Calu3 (cell line): ENCODE measurements around the gene INPP5K. TPM values are rescaled to one million over a fixed set of nuclear protein-coding genes. Genes with fewer than 3 reads are reported as not detected.

Experiments used
- BruUV-seq: library from RNA; stranded (reverse); fragments of 400-500 nt; replicated peaks from 2 replicates; lab custom pipeline; 2021; lab: Mats Ljungman, UMichigan
- CTCF ChIA-PET: fragments of 300-600 bp; sonication (Branson Sonifier 250); formaldehyde crosslinking; loops from one replicate; lab custom pipeline; 2022; ENCODE audit warnings: antibody characterized with exemption; lab: Charles Lee
- DNase-seq: peaks from one replicate; pipeline ENCODE4 v3.0.0; 2022
- H3K27ac Mint-ChIP-seq: one replicate; pipeline ENCODE4 v1.8.0; 2022; ENCODE audit warnings: mixed read lengths; ENCODE audit not compliant: unreplicated experiment
- H3K27me3 Mint-ChIP-seq: one replicate; pipeline ENCODE4 v1.8.0; 2022; ENCODE audit warnings: mixed read lengths; ENCODE audit not compliant: unreplicated experiment
- H3K36me3 Mint-ChIP-seq: one replicate; pipeline ENCODE4 v1.8.0; 2022; ENCODE audit warnings: mild to moderate bottlenecking, moderate library complexity, mixed read lengths; ENCODE audit not compliant: insufficient read depth, unreplicated experiment
- H3K4me1 Mint-ChIP-seq: one replicate; pipeline ENCODE4 v1.8.0; 2022; ENCODE audit warnings: mild to moderate bottlenecking, low read depth, mixed read lengths; ENCODE audit not compliant: unreplicated experiment
- H3K4me3 Mint-ChIP-seq: one replicate; pipeline ENCODE4 v1.8.0; 2022; ENCODE audit warnings: mild to moderate bottlenecking, low read depth, moderate library complexity, mixed read lengths; ENCODE audit not compliant: unreplicated experiment
- H3K9me3 Mint-ChIP-seq: one replicate; pipeline ENCODE4 v1.8.0; 2022; ENCODE audit warnings: low read depth, mixed read lengths; ENCODE audit not compliant: unreplicated experiment
- CTCF ChIP-seq: fragments of 200-600 bp; IDR thresholded peaks from one replicate; pipeline ENCODE4 v1.8.0; 2022; ENCODE audit warnings: antibody characterized with exemption; ENCODE audit not compliant: unreplicated experiment
- intact Hi-C: fragments of 100-400 bp; cut with micrococcal nuclease; formaldehyde crosslinking; loops from one replicate; pipeline ENCODE4 v1.10.0; 2022; ENCODE audit not compliant: unreplicated experiment
- total RNA-seq: library from RNA; stranded (reverse); gene quantifications from 2 replicates; pipeline ENCODE4 v1.2.3, GENCODE V29; 2022

The INPP5K gene
- total RNA-seq, 1 experiment from 2014 or later, result 18.7 TPM

- Mint-ChIP-seq H3K36me3 (peaks cover 65% of the 10 kb centered on the region), H3K27ac (no peak overlapping the region), H3K27me3 (no peaks in the 10 kb centered on the region), H3K9me3 (no peaks in the 10 kb centered on the region), H3K4me1 (peaks cover 9% of the 10 kb centered on the region), H3K4me3 (peak overlapping the region; percentile 73)
- intact Hi-C loops, result no loop called here
- BruUV-seq, result no TSS peak
- no peak for DNase-seq
- no peak for TF ChIP-seq CTCF
- CTCF ChIA-PET, result interaction anchor here (1.2 kb wide), 1 partner anchor 27 kb away, joined by 3 read pairs; no protein-coding TSS in a partner anchor
These were observed 27.6 kb downstream of the INPP5K start for GRCh38 chr17:1488826-1489270.

- peak overlapping the region; percentile 74 for H3K27ac Mint-ChIP-seq
- CTCF ChIA-PET, result interaction anchor here (1.2 kb wide), 1 partner anchor 27 kb away, joined by 3 read pairs; no protein-coding TSS in a partner anchor
- H3K4me3 Mint-ChIP-seq, result peak overlapping the region; percentile 73
- H3K27me3 Mint-ChIP-seq, result no peaks in the 10 kb centered on the region
- H3K9me3 Mint-ChIP-seq, result no peaks in the 10 kb centered on the region
- intact Hi-C loops, result no loop called here
- TSS peak; percentile 49 for BruUV-seq
- H3K4me1 Mint-ChIP-seq, result peaks cover 9% of the 10 kb centered on the region
- no peak for TF ChIP-seq CTCF
- peak; percentile 83 for DNase-seq
- H3K36me3 Mint-ChIP-seq, result peaks cover 65% of the 10 kb centered on the region
These were observed 28.2 kb downstream of the INPP5K start for GRCh38 chr17:1487939-1488825.

DNA sequence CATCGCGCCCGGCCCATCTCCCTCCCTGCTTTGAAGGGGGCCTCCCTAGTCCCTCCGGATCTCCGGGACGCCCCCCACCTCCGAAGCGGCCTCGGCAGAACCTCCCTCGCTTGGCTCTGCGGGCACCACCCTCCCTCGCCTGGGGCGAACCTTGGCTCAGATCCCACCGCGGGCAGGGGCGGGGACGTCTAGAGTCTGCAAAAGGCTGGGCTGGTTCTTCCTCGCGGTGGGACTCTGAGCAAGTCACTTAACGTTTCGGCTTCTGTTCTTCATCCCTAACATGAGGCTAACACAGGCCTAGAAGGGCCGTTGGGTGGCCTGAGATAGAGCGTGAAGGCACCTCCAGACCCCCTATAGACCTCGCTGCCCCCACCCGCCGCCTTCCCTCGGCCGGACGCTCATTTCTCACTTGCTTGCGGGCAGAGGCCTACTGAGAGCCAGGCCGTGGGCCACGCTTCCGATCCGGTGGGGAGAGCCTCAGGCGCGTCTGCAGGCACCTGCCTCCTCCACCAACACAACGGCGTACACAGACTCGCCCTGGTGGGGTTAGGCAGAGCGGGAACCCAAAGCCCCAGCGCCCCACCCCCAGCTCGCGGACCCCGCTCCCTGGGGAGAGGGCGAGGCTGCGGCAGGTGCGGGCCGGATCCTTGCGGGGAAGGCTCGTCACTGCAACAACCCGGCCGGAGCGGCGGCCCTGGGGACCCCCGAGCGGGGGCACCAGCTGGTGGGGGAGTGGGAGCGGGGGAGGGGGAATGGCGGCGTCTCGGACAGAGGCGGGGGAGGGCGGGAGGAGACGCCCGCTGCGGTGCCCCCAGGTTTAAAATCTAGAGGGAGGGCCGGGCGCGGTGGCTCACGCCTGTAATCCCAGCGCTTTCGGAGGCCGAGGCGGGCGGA is 29.4 kb downstream of the INPP5K start:
- no peak for TF ChIP-seq CTCF
- Mint-ChIP-seq H3K4me3 (peak overlapping the region; percentile 73), H3K27ac (peak overlapping the region; percentile 78), H3K27me3 (no peaks in the 10 kb centered on the region), H3K9me3 (no peaks in the 10 kb centered on the region), H3K36me3 (peaks cover 65% of the 10 kb centered on the region), H3K4me1 (peaks cover 9% of the 10 kb centered on the region)
- DNase-seq, result peak; percentile 87
- intact Hi-C loops, result no loop called here
- no TSS peak for BruUV-seq
- CTCF ChIA-PET, result no interaction called here
